ENCODE data around the gene FEZ2.

- TF ChIP-seq, protein P1, sequence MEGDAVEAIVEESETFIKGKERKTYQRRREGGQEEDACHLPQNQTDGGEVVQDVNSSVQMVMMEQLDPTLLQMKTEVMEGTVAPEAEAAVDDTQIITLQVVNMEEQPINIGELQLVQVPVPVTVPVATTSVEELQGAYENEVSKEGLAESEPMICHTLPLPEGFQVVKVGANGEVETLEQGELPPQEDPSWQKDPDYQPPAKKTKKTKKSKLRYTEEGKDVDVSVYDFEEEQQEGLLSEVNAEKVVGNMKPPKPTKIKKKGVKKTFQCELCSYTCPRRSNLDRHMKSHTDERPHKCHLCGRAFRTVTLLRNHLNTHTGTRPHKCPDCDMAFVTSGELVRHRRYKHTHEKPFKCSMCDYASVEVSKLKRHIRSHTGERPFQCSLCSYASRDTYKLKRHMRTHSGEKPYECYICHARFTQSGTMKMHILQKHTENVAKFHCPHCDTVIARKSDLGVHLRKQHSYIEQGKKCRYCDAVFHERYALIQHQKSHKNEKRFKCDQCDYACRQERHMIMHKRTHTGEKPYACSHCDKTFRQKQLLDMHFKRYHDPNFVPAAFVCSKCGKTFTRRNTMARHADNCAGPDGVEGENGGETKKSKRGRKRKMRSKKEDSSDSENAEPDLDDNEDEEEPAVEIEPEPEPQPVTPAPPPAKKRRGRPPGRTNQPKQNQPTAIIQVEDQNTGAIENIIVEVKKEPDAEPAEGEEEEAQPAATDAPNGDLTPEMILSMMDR (IDR thresholded peaks at IDR 0.05; ENCODE audit: low read depth, low read length) = peak; percentile 88
- no peak for TF ChIP-seq EZH2phosphoT487 (IDR thresholded peaks at IDR 0.05; ENCODE audit: low read depth)
Observed at GRCh38 chr2:36507408-36507812, 90.6 kb downstream of the FEZ2 start.
